IMR-90 (cell line): ENCODE results near the gene NCAM1. TPM values are rescaled to one million over a fixed set of nuclear protein-coding genes. Genes with fewer than 3 reads are reported as not detected.

Experiments used
- ATAC-seq: fragments of 200-7000 bp; cut with Tn5 transposase; 2 replicates; pipeline ENCODE4 v1.9.1; 2020; ENCODE audit warnings: low read depth, mild to moderate bottlenecking, moderate library complexity
- BruUV-seq: library from RNA; stranded (reverse); fragments of 400-500 nt; replicated peaks from 2 replicates; lab custom pipeline; 2021; lab: Mats Ljungman, UMichigan
- CTCF ChIA-PET: fragments of 300-600 bp; formaldehyde crosslinking; extraction: SDS; loops from one replicate; lab custom pipeline; 2021; ENCODE audit warnings: antibody characterized with exemption; lab: Yijun Ruan, JAX
- POLR2A ChIA-PET: fragments of 300-600 bp; sonication (Branson Sonifier 250); formaldehyde crosslinking; loops from one replicate; lab custom pipeline; 2022; ENCODE audit warnings: antibody characterized with exemption; ENCODE audit not compliant: unreplicated experiment; lab: Charles Lee
- DNase-seq: peaks from one replicate; pipeline ENCODE4 v3.0.0; 2013
- H2AFZ ChIP-seq: replicated peaks from 2 replicates; pipeline ENCODE3; 2013; ENCODE audit warnings: low read length, mild to moderate bottlenecking; ENCODE audit not compliant: poor library complexity
- H2AK5ac ChIP-seq: 2 replicates; pipeline ENCODE4 v1.6.1; 2013; ENCODE audit warnings: low read depth, low read length, inconsistent platforms
- H2AK9ac ChIP-seq: replicated peaks from 2 replicates; pipeline ENCODE3; 2013; ENCODE audit warnings: mild to moderate bottlenecking, low read depth, low read length, moderate library complexity; ENCODE audit not compliant: poor library complexity
- H2BK120ac ChIP-seq: 2 replicates; pipeline ENCODE4 v1.6.1; 2013; ENCODE audit warnings: low read depth, low read length, inconsistent platforms
- H2BK15ac ChIP-seq: 3 replicates; pipeline ENCODE4 v1.6.1; 2013; ENCODE audit warnings: low read depth, low read length, inconsistent platforms
- H2BK20ac ChIP-seq: 2 replicates; pipeline ENCODE4 v1.6.1; 2013; ENCODE audit warnings: low read depth, mild to moderate bottlenecking, inconsistent platforms, low read length, moderate library complexity
- H2BK5ac ChIP-seq: 2 replicates; pipeline ENCODE4 v1.6.1; 2013; ENCODE audit warnings: mild to moderate bottlenecking, low read depth, low read length, inconsistent platforms; ENCODE audit not compliant: poor library complexity, severe bottlenecking
- H3K14ac ChIP-seq: replicated peaks from 2 replicates; pipeline ENCODE4 v1.6.1; 2013; ENCODE audit warnings: low read depth, low read length, inconsistent platforms
- H3K18ac ChIP-seq: 2 replicates; pipeline ENCODE4 v1.6.1; 2013; ENCODE audit warnings: low read depth, low read length, control low read depth
- H3K23ac ChIP-seq: 2 replicates; pipeline ENCODE4 v1.6.1; 2013; ENCODE audit warnings: low read depth, low read length, inconsistent platforms
- H3K27ac ChIP-seq: 2 replicates; pipeline ENCODE4 v1.5.1; 2013; ENCODE audit warnings: mild to moderate bottlenecking, control low read depth, low read length; ENCODE audit not compliant: insufficient read depth
- H3K27me3 ChIP-seq: 2 replicates; pipeline ENCODE4 v1.6.1; 2013; ENCODE audit warnings: low read length; ENCODE audit not compliant: control insufficient read depth, insufficient read depth
- H3K36me3 ChIP-seq: 2 replicates; pipeline ENCODE4 v1.6.1; 2013; ENCODE audit warnings: low read length, mixed read lengths; ENCODE audit not compliant: control insufficient read depth, insufficient read depth
- H3K4ac ChIP-seq: 2 replicates; pipeline ENCODE4 v1.6.1; 2013; ENCODE audit warnings: low read depth, low read length, inconsistent platforms
- H3K4me1 ChIP-seq: 2 replicates; pipeline ENCODE4 v1.6.1; 2013; ENCODE audit warnings: low read length, mixed read lengths; ENCODE audit not compliant: control insufficient read depth, insufficient read depth
- H3K4me2 ChIP-seq: 2 replicates; pipeline ENCODE4 v1.6.1; 2013; ENCODE audit warnings: low read depth, mild to moderate bottlenecking, control low read depth, low read length, moderate library complexity
- H3K4me3 ChIP-seq: 2 replicates; pipeline ENCODE4 v1.5.1; 2013; ENCODE audit warnings: low read depth, mild to moderate bottlenecking, control low read depth, low read length, moderate library complexity; ENCODE audit not compliant: insufficient read depth
- H3K56ac ChIP-seq: 2 replicates; pipeline ENCODE4 v1.6.1; 2013; ENCODE audit warnings: low read length, inconsistent platforms; ENCODE audit not compliant: insufficient read depth; ENCODE audit errors: extremely low read depth
- H3K79me1 ChIP-seq, 2 experiments: 2 replicates each; pipeline ENCODE4 v1.6.1; 2013; ENCODE audit warnings: low read length in 2 of 2, inconsistent platforms in 1 of 2, low read depth in 1 of 2
- H3K9ac ChIP-seq: 2 replicates; pipeline ENCODE4 v1.6.1; 2013; ENCODE audit warnings: low read depth, low read length, control low read depth
- H3K9me1 ChIP-seq: 2 replicates; pipeline ENCODE4 v1.6.1; 2013; ENCODE audit warnings: low read length, inconsistent platforms; ENCODE audit not compliant: insufficient read depth
- H3K9me3 ChIP-seq: 2 replicates; pipeline ENCODE4 v1.6.1; 2013; ENCODE audit warnings: low read length; ENCODE audit not compliant: control insufficient read depth, insufficient read depth
- H4K20me1 ChIP-seq: 2 replicates; pipeline ENCODE4 v1.6.1; 2013; ENCODE audit warnings: low read length, inconsistent platforms; ENCODE audit not compliant: insufficient read depth
- H4K5ac ChIP-seq: 2 replicates; pipeline ENCODE4 v1.6.1; 2013; ENCODE audit warnings: mild to moderate bottlenecking, low read depth, low read length, control low read depth
- H4K8ac ChIP-seq, 2 experiments: 2 replicates each; pipeline ENCODE4 v1.6.1; 2013; ENCODE audit warnings: low read depth in 2 of 2, low read length in 2 of 2, control low read depth in 1 of 2, inconsistent platforms in 1 of 2
- H4K91ac ChIP-seq: 2 replicates; pipeline ENCODE4 v1.6.1; 2013; ENCODE audit warnings: low read depth, low read length, inconsistent platforms; ENCODE audit not compliant: insufficient read depth
- BHLHE40 ChIP-seq: fragments of 150-350 bp; IDR thresholded peaks from 2 replicates; pipeline ENCODE4 v1.6.1; 2016; ENCODE audit warnings: mild to moderate bottlenecking, low read depth, low read length
- CHD1 ChIP-seq: IDR thresholded peaks from 2 replicates; pipeline ENCODE4 v1.6.1; 2012; ENCODE audit warnings: low read depth, low read length, improper control_type of control experiment
- RCOR1 ChIP-seq: IDR thresholded peaks from 2 replicates; pipeline ENCODE4 v1.6.1; 2012; ENCODE audit warnings: mild to moderate bottlenecking, low read length, improper control_type of control experiment; ENCODE audit not compliant: insufficient replicate concordance
- WGBS, 2 experiments: methylation state at CpG; one replicate each; pipeline versions ENCODE4 v1.1.5 to v1.1.7; 2013; ENCODE audit warnings: missing lambda C conversion rate in 2 of 2; ENCODE audit not compliant: insufficient read length in 1 of 2; ENCODE audit errors: extremely low coverage in 2 of 2; 5-methylcytosine and 5-hydroxymethylcytosine counted together
- dilution Hi-C: fragments of 300-500 bp; cut with HindIII; formaldehyde crosslinking; loops from one replicate; pipeline ENCODE4 v1.14.3; 2018; ENCODE audit warnings: low sequenced_read_pairs; ENCODE audit not compliant: unreplicated experiment
- in situ Hi-C: fragments of 300-500 bp; cut with MboI; formaldehyde crosslinking; loops from 3 replicates; pipeline ENCODE4 v1.14.3; 2019; ENCODE audit warnings: low sequenced_read_pairs, inconsistent platforms, mixed read lengths
- intact Hi-C: fragments of 100-400 bp; cut with micrococcal nuclease; formaldehyde crosslinking; loops from 2 replicates; pipeline ENCODE4 v1.10.0; 2022
- polyA plus RNA-seq, 3 experiments: library from polyadenylated mRNA; depleted of rRNA; stranded (reverse); fragments of >200 nt; gene quantifications; 2 replicates each; pipeline ENCODE4 v1.2.3, GENCODE V29; 2012; ENCODE audit warnings: low replicate concordance in 1 of 3
- total RNA-seq: library from RNA; depleted of rRNA; stranded (reverse); fragments of >200 nt; gene quantifications from 2 replicates; pipeline ENCODE4 v1.2.3, GENCODE V29; 2012

NCAM1 gene
- total and polyA plus RNA-seq, 2 of the 4 experiments (the other 2 are of a cell fraction): 0.09 to 0.18 TPM

DNA sequence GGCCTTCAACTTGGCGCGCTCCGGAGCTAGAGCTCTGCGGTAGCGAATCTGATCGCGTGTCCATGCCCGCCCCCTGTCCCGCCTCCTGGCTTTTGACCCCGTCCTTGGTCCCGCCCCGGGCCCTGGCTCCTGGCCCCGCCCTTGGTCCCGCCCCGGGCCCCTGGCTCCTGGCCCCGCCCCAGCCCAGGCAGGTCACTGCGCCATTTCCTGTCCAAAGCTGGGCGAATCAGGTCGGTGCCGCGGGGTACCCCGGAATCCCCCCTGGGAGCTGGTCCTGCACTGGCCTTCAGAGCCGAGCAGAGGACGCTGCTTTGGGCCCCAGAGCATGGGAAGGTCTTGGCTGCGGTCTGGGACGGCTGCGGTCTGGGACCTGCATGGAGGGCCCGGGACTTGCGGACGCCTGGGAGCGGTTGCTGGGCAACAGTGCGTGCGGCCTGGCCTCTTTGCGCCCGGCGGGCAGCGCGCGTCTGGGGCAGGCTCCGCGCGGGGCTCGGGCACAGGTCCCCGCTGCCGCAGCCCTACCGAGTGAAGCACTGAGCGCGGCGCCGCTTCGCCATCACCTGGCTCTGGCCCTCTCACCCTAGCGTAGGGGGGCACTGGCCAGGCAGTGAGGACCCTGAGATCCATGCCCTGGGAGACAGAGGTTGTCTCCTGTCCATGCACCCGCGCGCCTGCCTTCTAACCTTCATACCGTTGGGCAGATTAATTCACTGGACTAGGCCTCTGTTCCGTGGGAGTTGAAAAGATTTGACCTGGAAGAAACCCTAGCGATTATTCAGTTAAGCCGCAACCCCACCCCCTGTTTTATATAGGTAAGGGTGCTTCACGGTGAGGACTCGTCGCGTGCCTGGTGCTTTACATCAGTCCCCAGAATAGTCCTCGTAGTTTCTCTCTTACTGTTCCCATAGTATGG is 353.4 kb downstream of the NCAM1 start, which contains the start of gene TTC12 (continued):
- no peak for TF ChIP-seq CHD1
- TF ChIP-seq BHLHE40: no peak

DNA sequence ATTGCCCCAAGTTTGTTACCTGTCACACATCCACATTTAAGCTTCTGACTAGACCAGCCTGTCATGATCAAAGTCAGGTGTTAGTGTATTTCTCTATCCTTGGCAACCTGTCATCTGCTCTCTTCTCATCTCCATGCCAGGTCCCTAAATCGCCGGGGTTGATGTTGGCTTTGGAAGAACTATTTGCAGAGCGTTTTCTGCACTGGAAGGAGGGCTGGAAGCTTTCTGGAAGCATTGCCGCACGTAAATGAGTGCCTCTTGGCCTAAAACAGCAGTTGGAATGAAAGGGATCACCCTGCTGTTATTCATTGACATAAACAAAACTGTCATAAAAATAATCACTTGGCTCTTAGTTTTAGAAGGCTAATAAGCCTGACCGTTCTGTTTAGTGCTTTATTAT is 354.6 kb downstream of the NCAM1 start:
- dilution Hi-C loops (no loop called here), intact Hi-C loops (loop anchor here (2.0 kb wide), 2 partner anchors 25 to 415 kb away; no protein-coding TSS in a partner anchor), in situ Hi-C loops (no loop called here)
- no peak overlapping the region for H4K5ac ChIP-seq
- no peak overlapping the region for H4K8ac ChIP-seq
- no peaks in the 10 kb centered on the region for H3K9me3 ChIP-seq
- H2AK9ac ChIP-seq: no peak overlapping the region
- H3K79me1 ChIP-seq: peaks cover 3 to 10% of the 10 kb centered on the region in 2 experiments; a peak in 2 of 4 replicates
- H3K4me2 ChIP-seq: no peak overlapping the region
- H2BK120ac ChIP-seq: no peak overlapping the region
- no peak for TF ChIP-seq RCOR1
- no peak overlapping the region for H3K9ac ChIP-seq
- no peak overlapping the region for H3K27ac ChIP-seq
- no peak overlapping the region for H4K91ac ChIP-seq
- no peak overlapping the region for H3K56ac ChIP-seq
- H3K14ac ChIP-seq: no peak overlapping the region
- H3K27me3 ChIP-seq: no peaks in the 10 kb centered on the region
- no peak overlapping the region for H3K18ac ChIP-seq
- no peaks in the 10 kb centered on the region; the same call in 1 of the 2 replicates for H3K9me1 ChIP-seq
- H3K4ac ChIP-seq: no peak overlapping the region
- no CpG with 5 or more reads among the region's 6 CpGs for WGBS, 2 experiments
- ATAC-seq (no peak), DNase-seq (no peak)
- no TSS peak for BruUV-seq
- CTCF ChIA-PET: interaction anchor here (2.8 kb wide), 1 partner anchor 415 kb away, joined by 7 read pairs; no protein-coding TSS in a partner anchor
- H2BK15ac ChIP-seq: no peak overlapping the region
- H2BK20ac ChIP-seq: no peak overlapping the region
- no peak overlapping the region for H2AFZ ChIP-seq
- no peak overlapping the region for H3K23ac ChIP-seq
- POLR2A ChIA-PET: no interaction called here
- H2AK5ac ChIP-seq: no peak overlapping the region
- no peaks in the 10 kb centered on the region for H3K36me3 ChIP-seq
- no peak overlapping the region for H3K4me3 ChIP-seq
- H3K4me1 ChIP-seq: no peaks in the 10 kb centered on the region; the same call in none of the 2 replicates
- no peaks in the 10 kb centered on the region for H4K20me1 ChIP-seq
- H2BK5ac ChIP-seq: no peak overlapping the region
